Body of pancreas (tissue), 4 donors: ENCODE measurements around the gene PAPPA2. TPM values are rescaled to one million over a fixed set of nuclear protein-coding genes. Genes with fewer than 3 reads are reported as not detected.

Experiments used
- ATAC-seq: fragments of 150-250 bp; one replicate; pipeline ENCODE4 v1.9.1; 2016
- DNase-seq, 4 donors: peaks; one replicate each; pipeline ENCODE4 v3.0.0-alpha.2; 2019
- H3K27ac ChIP-seq, 4 donors: fragments of 200-600 bp; sonication (generic); 1 replicate in 3 of 4; 2 replicates in 1 of 4; pipeline versions ENCODE4 v1.5.1 to v1.6.1; 2016 to 2019; ENCODE audit warnings: mild to moderate bottlenecking in 1 of 4, mixed read lengths in 1 of 4, moderate library complexity in 1 of 4
- H3K27me3 ChIP-seq, 2 donors: fragments of 200-600 bp; sonication (generic); one replicate each; pipeline ENCODE4 v1.6.0; 2016; ENCODE audit warnings: mild to moderate bottlenecking in 1 of 2
- H3K36me3 ChIP-seq, 2 donors: fragments of 200-600 bp; sonication (generic); replicated peaks in 1 of 2; 2 replicates each; pipeline ENCODE4 v1.5.1; 2016; ENCODE audit warnings: low read depth in 2 of 2; ENCODE audit not compliant: insufficient read depth in 1 of 2
- H3K4me1 ChIP-seq: fragments of 200-600 bp; sonication (generic); one replicate; pipeline ENCODE4 v1.6.0; 2016
- H3K4me3 ChIP-seq, 2 donors: fragments of 200-600 bp; sonication (generic); 1 replicate in 1 of 2; 2 replicates in 1 of 2; pipeline ENCODE4 v1.5.1; 2016 to 2019
- H3K9me3 ChIP-seq, 3 donors: fragments of 200-600 bp; sonication (generic); 1 replicate in 2 of 3; 2 replicates in 1 of 3; pipeline ENCODE4 v1.5.1; 2016
- POLR2A ChIP-seq, 3 donors: fragments of 450-650 bp; IDR thresholded peaks; one replicate each; pipeline ENCODE4 v1.6.1; 2016; ENCODE audit warnings: antibody characterized with exemption in 3 of 3, mild to moderate bottlenecking in 2 of 3
- WGBS, 2 donors: methylation state at CpG; one replicate each; pipeline ENCODE4 v1.1.5; 2017; 5-methylcytosine and 5-hydroxymethylcytosine counted together
- intact Hi-C: fragments of 100-400 bp; cut with DNase I; formaldehyde crosslinking; loops from one replicate; pipeline ENCODE4 v1.15.1; 2023
- total RNA-seq, 2 donors: library from RNA; depleted of rRNA; stranded (reverse); fragments of >200 nt; gene quantifications; one replicate each; pipeline ENCODE4 v1.1.0, GENCODE V29; 2016
- TF ChIP-seq, protein P1 (sequence below), 7 experiments: fragments of 450-650 bp in 4 of 7; fragments of 200-600 bp in 3 of 7; sonication (generic) in 3 of 7; IDR thresholded peaks; one replicate each; pipeline ENCODE4 v1.5.1; 2016 to 2019; ENCODE audit warnings: antibody characterized with exemption in 7 of 7

Gene PAPPA2
- total RNA-seq, 2 donors from 2014 or later: under 0.01 to 5.4 TPM

GRCh38 chr1:176701151-176701866 lies 238.3 kb downstream of the PAPPA2 start:
- H3K4me1 ChIP-seq: no peaks in the 10 kb centered on the region
- no peaks in the 10 kb centered on the region for H3K27me3 ChIP-seq
- intact Hi-C loops: no loop called here
- no peak for DNase-seq
- WGBS, 2 donors: 69 to 72% methylated on average over 3 of the region's 3 CpGs
- H3K27ac ChIP-seq: no peak overlapping the region
- no peak for ATAC-seq
- no peaks in the 10 kb centered on the region for H3K36me3 ChIP-seq
- H3K4me3 ChIP-seq: no peak overlapping the region
- TF ChIP-seq, protein P1, sequence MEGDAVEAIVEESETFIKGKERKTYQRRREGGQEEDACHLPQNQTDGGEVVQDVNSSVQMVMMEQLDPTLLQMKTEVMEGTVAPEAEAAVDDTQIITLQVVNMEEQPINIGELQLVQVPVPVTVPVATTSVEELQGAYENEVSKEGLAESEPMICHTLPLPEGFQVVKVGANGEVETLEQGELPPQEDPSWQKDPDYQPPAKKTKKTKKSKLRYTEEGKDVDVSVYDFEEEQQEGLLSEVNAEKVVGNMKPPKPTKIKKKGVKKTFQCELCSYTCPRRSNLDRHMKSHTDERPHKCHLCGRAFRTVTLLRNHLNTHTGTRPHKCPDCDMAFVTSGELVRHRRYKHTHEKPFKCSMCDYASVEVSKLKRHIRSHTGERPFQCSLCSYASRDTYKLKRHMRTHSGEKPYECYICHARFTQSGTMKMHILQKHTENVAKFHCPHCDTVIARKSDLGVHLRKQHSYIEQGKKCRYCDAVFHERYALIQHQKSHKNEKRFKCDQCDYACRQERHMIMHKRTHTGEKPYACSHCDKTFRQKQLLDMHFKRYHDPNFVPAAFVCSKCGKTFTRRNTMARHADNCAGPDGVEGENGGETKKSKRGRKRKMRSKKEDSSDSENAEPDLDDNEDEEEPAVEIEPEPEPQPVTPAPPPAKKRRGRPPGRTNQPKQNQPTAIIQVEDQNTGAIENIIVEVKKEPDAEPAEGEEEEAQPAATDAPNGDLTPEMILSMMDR (IDR thresholded peaks at IDR 0.05): no peak
- TF ChIP-seq POLR2A (IDR thresholded peaks at IDR 0.05): no peak
- H3K9me3 ChIP-seq: no peaks in the 10 kb centered on the region

- no peak for TF ChIP-seq POLR2A (IDR thresholded peaks at IDR 0.05)
- TF ChIP-seq, protein P1 (IDR thresholded peaks at IDR 0.05): no peak
- WGBS, 2 donors: 83 to 91% methylated on average over 3 of the region's 3 CpGs
- intact Hi-C loops: no loop called here
- no peak for DNase-seq
- Histone ChIP-seq H3K36me3 (no peaks in the 10 kb centered on the region), H3K4me1 (no peaks in the 10 kb centered on the region), H3K27me3 (no peaks in the 10 kb centered on the region), H3K4me3 (no peak overlapping the region), H3K27ac (no peak overlapping the region), H3K9me3 (no peaks in the 10 kb centered on the region)
- ATAC-seq: no peak
Measured at GRCh38 chr1:176702901-176703300, 239.9 kb downstream of the PAPPA2 start.

GRCh38 chr1:176705585-176705984 lies 242.6 kb downstream of the PAPPA2 start:
- H3K9me3 ChIP-seq: no peaks in the 10 kb centered on the region
- TF ChIP-seq POLR2A (IDR thresholded peaks at IDR 0.05): no peak
- TF ChIP-seq, protein P1 (IDR thresholded peaks at IDR 0.05): no peak
- no peak overlapping the region for H3K27ac ChIP-seq
- DNase-seq: no peak
- no peaks in the 10 kb centered on the region for H3K36me3 ChIP-seq
- no peak overlapping the region for H3K4me3 ChIP-seq
- intact Hi-C loops: no loop called here
- WGBS, 2 donors: 53% methylated on average over 1 of the region's 1 CpG
- H3K4me1 ChIP-seq: no peaks in the 10 kb centered on the region
- no peak for ATAC-seq
- no peaks in the 10 kb centered on the region for H3K27me3 ChIP-seq

- Histone ChIP-seq H3K27me3 (no peaks in the 10 kb centered on the region), H3K27ac (no peak overlapping the region), H3K9me3 (no peaks in the 10 kb centered on the region), H3K36me3 (no peaks in the 10 kb centered on the region), H3K4me3 (no peak overlapping the region), H3K4me1 (peaks cover 8% of the 10 kb centered on the region)
- ATAC-seq (no peak), DNase-seq (no peak)
- intact Hi-C loops: no loop called here
- 88 to 100% methylated on average over 2 of the region's 2 CpGs for WGBS, 2 donors
- no peak for TF ChIP-seq POLR2A (IDR thresholded peaks at IDR 0.05)
- TF ChIP-seq, protein P1 (IDR thresholded peaks at IDR 0.05): no peak
Measured at GRCh38 chr1:176717066-176717750, 254.2 kb downstream of the PAPPA2 start.
